MM.1S (cell line): ENCODE measurements around the gene CRTC3.

Source experiments
- EZH2 ChIP-seq: fragments of 300-600 bp; sonication (generic); optimal IDR thresholded peaks from 2 replicates; pipeline ENCODE3; 2017; ENCODE audit warnings: low read depth, mild to moderate bottlenecking, antibody characterized with exemption, low read length, mixed read lengths
- TF ChIP-seq, protein P1 (sequence below): fragments of 300-600 bp; sonication (generic); IDR thresholded peaks from 2 replicates; pipeline ENCODE4 v1.5.1; 2016; ENCODE audit warnings: antibody characterized with exemption, low read length, mixed read lengths

- TF ChIP-seq, protein P1, sequence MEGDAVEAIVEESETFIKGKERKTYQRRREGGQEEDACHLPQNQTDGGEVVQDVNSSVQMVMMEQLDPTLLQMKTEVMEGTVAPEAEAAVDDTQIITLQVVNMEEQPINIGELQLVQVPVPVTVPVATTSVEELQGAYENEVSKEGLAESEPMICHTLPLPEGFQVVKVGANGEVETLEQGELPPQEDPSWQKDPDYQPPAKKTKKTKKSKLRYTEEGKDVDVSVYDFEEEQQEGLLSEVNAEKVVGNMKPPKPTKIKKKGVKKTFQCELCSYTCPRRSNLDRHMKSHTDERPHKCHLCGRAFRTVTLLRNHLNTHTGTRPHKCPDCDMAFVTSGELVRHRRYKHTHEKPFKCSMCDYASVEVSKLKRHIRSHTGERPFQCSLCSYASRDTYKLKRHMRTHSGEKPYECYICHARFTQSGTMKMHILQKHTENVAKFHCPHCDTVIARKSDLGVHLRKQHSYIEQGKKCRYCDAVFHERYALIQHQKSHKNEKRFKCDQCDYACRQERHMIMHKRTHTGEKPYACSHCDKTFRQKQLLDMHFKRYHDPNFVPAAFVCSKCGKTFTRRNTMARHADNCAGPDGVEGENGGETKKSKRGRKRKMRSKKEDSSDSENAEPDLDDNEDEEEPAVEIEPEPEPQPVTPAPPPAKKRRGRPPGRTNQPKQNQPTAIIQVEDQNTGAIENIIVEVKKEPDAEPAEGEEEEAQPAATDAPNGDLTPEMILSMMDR, result no peak
- no peak for TF ChIP-seq EZH2
Measured at GRCh38 chr15:90497376-90497775, 32.3 kb upstream of the CRTC3 start.
